HL-60 (cell line): ENCODE measurements around the gene ABCG2.
"Not testable (repeated sequence)": the region's sequence is repeated elsewhere in the genome, so short reads cannot be mapped to it uniquely, and the experiment has no call there.

Experiments
- DNase-seq, 2 experiments: peaks; one replicate each; pipeline ENCODE4 v3.0.0-alpha.2; 2010 to 2020; ENCODE audit warnings: low read depth in 1 of 2, low spot score in 1 of 2
- H3K27ac ChIP-seq: fragments of 250-450 bp; sonication (Bioruptor Pico); replicated peaks from 2 replicates; pipeline ENCODE4 v1.5.1; 2020; ENCODE audit warnings: mild to moderate bottlenecking, moderate library complexity
- H3K27me3 ChIP-seq: fragments of 250-450 bp; sonication (Bioruptor Pico); 2 replicates; pipeline ENCODE4 v1.5.1; 2021; ENCODE audit warnings: mild to moderate bottlenecking, moderate library complexity; ENCODE audit not compliant: insufficient read depth, poor library complexity, severe bottlenecking
- H3K4me3 ChIP-seq: replicated peaks from 2 replicates; pipeline ENCODE4 v1.5.1; 2011; ENCODE audit warnings: mild to moderate bottlenecking, control low read depth, low read length; ENCODE audit not compliant: insufficient read depth
- GABPA ChIP-seq: IDR thresholded peaks from 2 replicates; pipeline ENCODE4 v1.6.1; 2012; ENCODE audit warnings: low read depth
- POLR2AphosphoS5 ChIP-seq: IDR thresholded peaks from 2 replicates; pipeline ENCODE4 v1.6.1; 2012; ENCODE audit warnings: low read depth
- SPI1 ChIP-seq: IDR thresholded peaks from 2 replicates; pipeline ENCODE4 v1.6.1; 2012; ENCODE audit warnings: low read depth, mild to moderate bottlenecking, borderline replicate concordance
- TF ChIP-seq, protein P1 (sequence below): IDR thresholded peaks from one replicate; pipeline ENCODE4 v1.5.1; 2011; ENCODE audit warnings: low read length, control low read depth, inconsistent platforms; ENCODE audit not compliant: insufficient read depth
- TF ChIP-seq, protein P2 (sequence below): IDR thresholded peaks from 2 replicates; pipeline ENCODE4 v1.6.1; 2012; ENCODE audit warnings: low read depth; ENCODE audit not compliant: insufficient replicate concordance

Gene ABCG2

DNA sequence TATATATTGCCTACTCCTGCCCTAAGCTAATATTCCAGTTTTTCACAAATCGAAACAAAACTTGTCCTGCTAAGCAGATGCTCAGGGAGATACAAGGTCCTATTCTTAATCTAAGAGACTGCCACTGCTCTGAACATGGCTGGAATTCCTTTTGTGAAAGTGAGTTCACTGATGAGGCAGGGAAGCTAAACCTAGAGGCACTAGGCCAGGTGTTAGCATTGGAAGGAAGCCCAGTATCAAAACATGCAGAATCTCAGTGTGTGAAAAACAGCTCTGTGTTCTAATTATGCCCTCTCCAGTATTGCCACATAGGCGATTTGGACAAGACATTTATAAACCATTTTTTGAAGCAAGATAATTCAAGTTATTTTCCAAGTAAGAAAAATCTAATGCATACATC lies 47.6 kb downstream of the ABCG2 start:
- Histone ChIP-seq H3K27me3 (no peaks in the 10 kb centered on the region), H3K27ac (no peak overlapping the region), H3K4me3 (no peak overlapping the region)
- TF ChIP-seq, protein P1, sequence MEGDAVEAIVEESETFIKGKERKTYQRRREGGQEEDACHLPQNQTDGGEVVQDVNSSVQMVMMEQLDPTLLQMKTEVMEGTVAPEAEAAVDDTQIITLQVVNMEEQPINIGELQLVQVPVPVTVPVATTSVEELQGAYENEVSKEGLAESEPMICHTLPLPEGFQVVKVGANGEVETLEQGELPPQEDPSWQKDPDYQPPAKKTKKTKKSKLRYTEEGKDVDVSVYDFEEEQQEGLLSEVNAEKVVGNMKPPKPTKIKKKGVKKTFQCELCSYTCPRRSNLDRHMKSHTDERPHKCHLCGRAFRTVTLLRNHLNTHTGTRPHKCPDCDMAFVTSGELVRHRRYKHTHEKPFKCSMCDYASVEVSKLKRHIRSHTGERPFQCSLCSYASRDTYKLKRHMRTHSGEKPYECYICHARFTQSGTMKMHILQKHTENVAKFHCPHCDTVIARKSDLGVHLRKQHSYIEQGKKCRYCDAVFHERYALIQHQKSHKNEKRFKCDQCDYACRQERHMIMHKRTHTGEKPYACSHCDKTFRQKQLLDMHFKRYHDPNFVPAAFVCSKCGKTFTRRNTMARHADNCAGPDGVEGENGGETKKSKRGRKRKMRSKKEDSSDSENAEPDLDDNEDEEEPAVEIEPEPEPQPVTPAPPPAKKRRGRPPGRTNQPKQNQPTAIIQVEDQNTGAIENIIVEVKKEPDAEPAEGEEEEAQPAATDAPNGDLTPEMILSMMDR: no peak
- TF ChIP-seq SPI1: no peak
- no peak for TF ChIP-seq GABPA
- TF ChIP-seq, protein P2, sequence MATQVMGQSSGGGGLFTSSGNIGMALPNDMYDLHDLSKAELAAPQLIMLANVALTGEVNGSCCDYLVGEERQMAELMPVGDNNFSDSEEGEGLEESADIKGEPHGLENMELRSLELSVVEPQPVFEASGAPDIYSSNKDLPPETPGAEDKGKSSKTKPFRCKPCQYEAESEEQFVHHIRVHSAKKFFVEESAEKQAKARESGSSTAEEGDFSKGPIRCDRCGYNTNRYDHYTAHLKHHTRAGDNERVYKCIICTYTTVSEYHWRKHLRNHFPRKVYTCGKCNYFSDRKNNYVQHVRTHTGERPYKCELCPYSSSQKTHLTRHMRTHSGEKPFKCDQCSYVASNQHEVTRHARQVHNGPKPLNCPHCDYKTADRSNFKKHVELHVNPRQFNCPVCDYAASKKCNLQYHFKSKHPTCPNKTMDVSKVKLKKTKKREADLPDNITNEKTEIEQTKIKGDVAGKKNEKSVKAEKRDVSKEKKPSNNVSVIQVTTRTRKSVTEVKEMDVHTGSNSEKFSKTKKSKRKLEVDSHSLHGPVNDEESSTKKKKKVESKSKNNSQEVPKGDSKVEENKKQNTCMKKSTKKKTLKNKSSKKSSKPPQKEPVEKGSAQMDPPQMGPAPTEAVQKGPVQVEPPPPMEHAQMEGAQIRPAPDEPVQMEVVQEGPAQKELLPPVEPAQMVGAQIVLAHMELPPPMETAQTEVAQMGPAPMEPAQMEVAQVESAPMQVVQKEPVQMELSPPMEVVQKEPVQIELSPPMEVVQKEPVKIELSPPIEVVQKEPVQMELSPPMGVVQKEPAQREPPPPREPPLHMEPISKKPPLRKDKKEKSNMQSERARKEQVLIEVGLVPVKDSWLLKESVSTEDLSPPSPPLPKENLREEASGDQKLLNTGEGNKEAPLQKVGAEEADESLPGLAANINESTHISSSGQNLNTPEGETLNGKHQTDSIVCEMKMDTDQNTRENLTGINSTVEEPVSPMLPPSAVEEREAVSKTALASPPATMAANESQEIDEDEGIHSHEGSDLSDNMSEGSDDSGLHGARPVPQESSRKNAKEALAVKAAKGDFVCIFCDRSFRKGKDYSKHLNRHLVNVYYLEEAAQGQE: no peak
- TF ChIP-seq POLR2AphosphoS5: no peak
- DNase-seq: no peak

DNA sequence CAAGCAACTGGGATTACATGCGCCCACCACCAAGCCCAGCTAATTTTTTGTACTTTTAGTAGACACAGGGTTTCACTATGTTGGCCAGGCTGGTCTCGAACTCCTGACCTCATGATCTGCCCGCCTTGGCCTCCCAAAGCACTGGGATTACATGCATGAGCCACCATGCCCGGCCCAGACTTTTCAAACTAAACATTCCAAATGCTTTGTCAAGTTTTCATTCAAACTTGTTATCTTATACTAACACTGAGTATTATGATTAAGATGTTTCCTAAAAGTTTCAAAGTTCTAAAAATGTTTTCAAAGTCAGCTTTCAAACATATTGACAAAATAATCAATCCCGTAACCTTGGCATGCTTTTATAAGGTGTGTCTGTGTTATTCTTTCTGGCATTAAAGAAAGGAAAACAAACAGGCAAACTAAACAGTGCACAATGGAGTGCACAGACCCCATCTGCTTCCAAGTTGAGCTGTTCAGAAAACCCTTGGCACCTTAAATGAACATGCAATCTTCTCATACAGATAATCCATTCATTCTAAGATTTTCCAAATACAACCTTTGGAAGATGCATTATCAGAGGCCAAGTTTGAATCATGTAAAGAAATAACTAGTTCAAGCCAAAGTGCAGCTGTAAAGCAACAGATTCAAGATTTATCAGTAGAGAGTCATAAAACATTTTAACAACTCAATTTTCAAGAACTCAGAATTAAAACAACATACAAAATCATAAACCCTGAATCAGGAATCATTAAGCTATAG lies 49.1 kb downstream of the ABCG2 start:
- no peak for DNase-seq
- Histone ChIP-seq H3K27me3 (no peaks in the 10 kb centered on the region), H3K27ac (no peak overlapping the region), H3K4me3 (no peak overlapping the region)
- TF ChIP-seq, protein P2: no peak
- TF ChIP-seq GABPA: no peak
- TF ChIP-seq SPI1: no peak
- TF ChIP-seq, protein P1: no peak
- TF ChIP-seq POLR2AphosphoS5: no peak

DNA sequence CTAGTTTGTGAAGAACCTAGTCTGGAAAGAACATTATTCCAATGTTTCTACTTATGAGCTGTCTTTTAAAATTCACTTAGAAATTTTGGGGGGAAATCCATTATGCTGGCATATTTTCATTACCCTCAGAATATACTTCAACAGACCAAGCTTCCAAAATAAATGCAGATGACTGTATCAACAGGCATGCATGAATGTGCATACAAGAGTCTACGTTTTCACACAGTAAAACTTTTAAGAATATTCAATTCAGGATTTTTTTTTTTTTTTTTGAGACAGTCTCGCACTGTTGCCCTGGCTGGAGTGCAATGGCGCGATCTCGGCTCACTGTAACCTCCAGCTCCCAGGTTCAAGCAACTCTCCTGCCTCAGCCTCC lies 49.7 kb downstream of the ABCG2 start:
- Histone ChIP-seq H3K27ac (no peak overlapping the region), H3K27me3 (peaks cover 1% of the 10 kb centered on the region), H3K4me3 (no peak overlapping the region)
- no peak for DNase-seq
- TF ChIP-seq POLR2AphosphoS5 (no peak), SPI1 (no peak), GABPA (no peak)
- TF ChIP-seq, protein P2: no peak
- TF ChIP-seq, protein P1: no peak

DNA sequence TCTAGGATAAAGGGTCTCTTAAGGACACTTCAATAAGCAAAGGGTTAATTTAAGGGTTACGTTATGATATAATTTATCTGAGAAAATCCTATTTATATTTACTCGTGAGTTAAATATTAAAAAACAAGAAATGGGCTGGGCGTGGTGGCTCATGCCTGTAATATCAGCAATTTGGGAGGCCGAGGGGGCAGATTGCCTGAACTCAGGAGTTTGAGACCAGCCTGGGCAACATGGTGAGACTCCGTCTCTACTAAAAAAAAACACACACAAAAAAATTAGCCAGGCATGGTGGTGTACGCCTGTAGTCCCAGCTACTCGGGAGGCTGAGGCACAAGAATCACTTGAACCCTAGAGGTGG lies 50.4 kb downstream of the ABCG2 start:
- H3K27me3 ChIP-seq, DNase-seq, H3K27ac ChIP-seq, H3K4me3 ChIP-seq: not testable (repeated sequence)
